Lung (tissue), 12 donors: ENCODE results near the gene MSH5. TPM values are rescaled to one million over a fixed set of nuclear protein-coding genes. Genes with fewer than 3 reads are reported as not detected.

Experiments
- ATAC-seq: fragments of 200-7000 bp; cut with Tn5 transposase; one replicate; pipeline ENCODE4 v1.9.1; 2020; ENCODE audit warnings: moderate number of reproducible peaks; ENCODE audit not compliant: insufficient read depth, low FRiP score
- DNase-seq, 3 donors: peaks; one replicate each; pipeline ENCODE4 v3.0.0-alpha.2; 2013 to 2017
- H3K27ac ChIP-seq, 2 donors: one replicate each; pipeline ENCODE4 v1.5.1; 2013; ENCODE audit warnings: mild to moderate bottlenecking in 2 of 2, moderate library complexity in 2 of 2, control low read depth in 1 of 2, inconsistent platforms in 1 of 2, low read depth in 1 of 2, low read length in 1 of 2
- H3K27me3 ChIP-seq, 3 donors: one replicate each; pipeline ENCODE4 v1.5.1; 2013; ENCODE audit warnings: low read length in 2 of 3; ENCODE audit not compliant: control insufficient read depth in 3 of 3, insufficient read depth in 3 of 3
- H3K36me3 ChIP-seq, 4 donors: one replicate each; pipeline ENCODE4 v1.5.1; 2013; ENCODE audit warnings: low read length in 4 of 4, mild to moderate bottlenecking in 1 of 4, moderate library complexity in 1 of 4; ENCODE audit not compliant: control insufficient read depth in 4 of 4, insufficient read depth in 4 of 4
- H3K4me1 ChIP-seq, 5 donors: one replicate each; pipeline ENCODE4 v1.5.1; 2013; ENCODE audit warnings: low read length in 5 of 5, mild to moderate bottlenecking in 2 of 5, moderate library complexity in 1 of 5; ENCODE audit not compliant: control insufficient read depth in 5 of 5, insufficient read depth in 5 of 5
- H3K4me3 ChIP-seq: one replicate; pipeline ENCODE4 v1.5.1; 2013; ENCODE audit warnings: mild to moderate bottlenecking, control low read depth, moderate library complexity
- H3K9ac ChIP-seq, 2 donors: one replicate each; pipeline ENCODE4 v1.5.1; 2013; ENCODE audit warnings: low read length in 2 of 2, control low read depth in 1 of 2; ENCODE audit not compliant: insufficient read depth in 1 of 2
- H3K9me3 ChIP-seq, 4 donors: one replicate each; pipeline ENCODE4 v1.5.1; 2013; ENCODE audit warnings: low read length in 3 of 4, mild to moderate bottlenecking in 1 of 4, moderate library complexity in 1 of 4; ENCODE audit not compliant: control insufficient read depth in 4 of 4, insufficient read depth in 3 of 4
- WGBS, 2 donors: extraction: QIAGEN DNeasy Blood & Tissue Kit; methylation state at CpG; one replicate each; pipeline ENCODE4 v1.1.7; 2013; 5-methylcytosine and 5-hydroxymethylcytosine counted together
- polyA plus RNA-seq, 2 donors: library from polyadenylated mRNA; stranded (reverse); fragments of 200-250 nt; gene quantifications; one replicate each; pipeline ENCODE4 v1.2.1, GENCODE V29; 2013
- total RNA-seq, 2 donors: library from RNA; depleted of rRNA in 1 of 2; stranded (reverse); fragments of >200 nt in 1 of 2; gene quantifications; one replicate each; pipeline ENCODE4 v1.2.1, GENCODE V29; 2014 to 2021
- TF ChIP-seq, protein P1 (sequence below): IDR thresholded peaks from 2 replicates; pipeline ENCODE4 v1.5.1; 2012; ENCODE audit warnings: mild to moderate bottlenecking; ENCODE audit errors: control extremely low read depth, extremely low read depth
- donor health status: control.
- donor health status: control.
- donor health status: Bipolar disorder and iron deficiency.
- donor health status: healthy.
- donor health status: DM: yes; HTN: yes; CAD: no.

The MSH5 gene
- total and polyA plus RNA-seq, 4 donors = 4.5 to 17.8 (median 13.4) TPM

DNA sequence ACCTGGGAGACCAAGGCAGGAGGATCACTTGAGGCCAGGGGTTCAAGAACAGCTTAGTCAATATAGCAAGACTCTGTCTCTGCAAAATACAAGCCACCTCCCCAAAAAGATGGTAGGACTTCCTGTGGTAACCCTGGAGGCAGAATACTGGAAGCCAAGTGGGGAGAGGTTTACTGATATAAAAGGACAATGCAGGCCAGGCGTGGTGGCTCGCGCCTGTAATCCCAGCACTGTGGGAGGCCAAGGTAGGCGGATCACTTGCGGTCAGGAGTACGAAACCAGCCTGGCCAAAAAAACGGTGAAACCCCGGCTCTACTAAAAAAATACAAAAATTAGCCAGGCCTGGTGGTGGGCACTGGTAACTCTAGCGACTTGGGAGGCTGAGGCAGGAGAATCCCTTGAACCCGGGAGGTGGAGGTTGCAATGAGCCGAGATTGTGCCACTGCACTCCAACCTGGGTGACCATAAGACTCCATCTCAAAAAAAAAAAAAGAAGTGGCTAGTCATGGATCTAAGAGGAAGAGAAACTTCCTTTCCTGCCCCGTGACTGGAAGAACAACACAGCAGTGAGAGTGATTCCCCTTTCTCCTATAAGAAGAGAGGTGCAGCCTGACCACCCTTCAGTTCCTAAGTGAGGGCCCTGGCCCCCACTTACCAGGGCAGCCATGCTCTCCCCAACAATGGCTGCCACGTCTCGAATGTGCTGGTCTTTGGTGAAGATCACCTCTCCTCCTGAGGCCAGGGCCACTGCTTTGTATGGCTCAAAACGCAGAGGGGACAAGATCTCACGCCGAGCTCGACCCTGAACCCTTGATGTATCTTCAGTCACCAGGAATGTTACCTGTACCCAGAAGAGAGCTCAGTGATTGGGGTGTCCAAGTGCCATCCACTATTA lies 28.8 kb downstream of the MSH5 start:
- Histone ChIP-seq H3K27ac (peak overlapping the region in 1 of 2 donors; percentile 34), H3K4me1 (peaks cover 0 to 6% (median 0%) of the 10 kb centered on the region in 5 donors), H3K27me3 (no peaks in the 10 kb centered on the region), H3K36me3 (no peaks in the 10 kb centered on the region), H3K9ac (no peak overlapping the region), H3K9me3 (peaks cover 0 to 2% (median 0%) of the 10 kb centered on the region in 4 donors), H3K4me3 (no peak overlapping the region)
- DNase-seq (no peak), ATAC-seq (no peak)
- 85 to 87% methylated on average over 18 of the region's 18 CpGs for WGBS, 2 donors
- TF ChIP-seq, protein P1, sequence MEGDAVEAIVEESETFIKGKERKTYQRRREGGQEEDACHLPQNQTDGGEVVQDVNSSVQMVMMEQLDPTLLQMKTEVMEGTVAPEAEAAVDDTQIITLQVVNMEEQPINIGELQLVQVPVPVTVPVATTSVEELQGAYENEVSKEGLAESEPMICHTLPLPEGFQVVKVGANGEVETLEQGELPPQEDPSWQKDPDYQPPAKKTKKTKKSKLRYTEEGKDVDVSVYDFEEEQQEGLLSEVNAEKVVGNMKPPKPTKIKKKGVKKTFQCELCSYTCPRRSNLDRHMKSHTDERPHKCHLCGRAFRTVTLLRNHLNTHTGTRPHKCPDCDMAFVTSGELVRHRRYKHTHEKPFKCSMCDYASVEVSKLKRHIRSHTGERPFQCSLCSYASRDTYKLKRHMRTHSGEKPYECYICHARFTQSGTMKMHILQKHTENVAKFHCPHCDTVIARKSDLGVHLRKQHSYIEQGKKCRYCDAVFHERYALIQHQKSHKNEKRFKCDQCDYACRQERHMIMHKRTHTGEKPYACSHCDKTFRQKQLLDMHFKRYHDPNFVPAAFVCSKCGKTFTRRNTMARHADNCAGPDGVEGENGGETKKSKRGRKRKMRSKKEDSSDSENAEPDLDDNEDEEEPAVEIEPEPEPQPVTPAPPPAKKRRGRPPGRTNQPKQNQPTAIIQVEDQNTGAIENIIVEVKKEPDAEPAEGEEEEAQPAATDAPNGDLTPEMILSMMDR = no peak

DNA sequence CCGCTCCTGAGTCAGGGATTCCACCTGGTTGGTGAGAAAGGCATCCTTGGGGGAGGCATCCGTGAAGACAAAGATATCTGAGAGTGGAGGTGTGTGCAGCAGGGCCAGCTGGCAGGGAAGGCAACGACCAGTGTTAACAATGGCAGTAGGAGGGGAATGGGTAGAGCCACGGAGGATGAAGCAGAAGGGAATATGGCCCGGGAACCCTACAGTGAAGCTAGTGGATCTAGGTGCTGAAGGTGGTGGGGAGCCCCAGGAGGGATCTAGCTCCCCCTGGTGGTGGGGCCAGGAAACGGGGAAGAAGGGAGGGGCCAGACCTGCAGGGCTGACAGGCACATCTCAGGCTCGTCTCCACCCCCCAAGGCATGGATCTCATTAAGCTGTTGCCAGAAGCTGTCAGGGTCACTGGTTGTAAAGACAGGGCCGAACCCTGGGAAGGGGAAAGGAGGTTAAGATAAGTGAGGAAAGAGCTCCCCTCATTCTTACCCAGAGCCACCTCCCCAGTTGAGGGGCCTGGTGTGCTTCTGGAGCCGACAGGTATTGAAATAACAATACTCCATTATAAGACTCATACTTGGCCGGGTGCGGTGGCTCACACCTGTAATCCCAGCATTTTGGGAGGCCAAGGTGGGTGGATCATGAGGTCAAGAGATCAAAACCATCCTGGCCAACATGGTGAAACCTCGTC lies 30.0 kb downstream of the MSH5 start:
- TF ChIP-seq, protein P1 = peak; percentile 63
- H3K4me1 ChIP-seq = peaks cover 0 to 6% (median 0%) of the 10 kb centered on the region in 5 donors
- H3K36me3 ChIP-seq = no peaks in the 10 kb centered on the region
- peaks cover 0 to 2% (median 0%) of the 10 kb centered on the region in 4 donors for H3K9me3 ChIP-seq
- no peak overlapping the region for H3K4me3 ChIP-seq
- H3K27me3 ChIP-seq = no peaks in the 10 kb centered on the region
- WGBS, 2 donors = 58% methylated on average over 12 of the region's 12 CpGs
- H3K9ac ChIP-seq = no peak overlapping the region
- H3K27ac ChIP-seq = no peak overlapping the region
- ATAC-seq = peak; percentile 90
- DNase-seq = peak in 1 of 3 donors; percentile 35

DNA sequence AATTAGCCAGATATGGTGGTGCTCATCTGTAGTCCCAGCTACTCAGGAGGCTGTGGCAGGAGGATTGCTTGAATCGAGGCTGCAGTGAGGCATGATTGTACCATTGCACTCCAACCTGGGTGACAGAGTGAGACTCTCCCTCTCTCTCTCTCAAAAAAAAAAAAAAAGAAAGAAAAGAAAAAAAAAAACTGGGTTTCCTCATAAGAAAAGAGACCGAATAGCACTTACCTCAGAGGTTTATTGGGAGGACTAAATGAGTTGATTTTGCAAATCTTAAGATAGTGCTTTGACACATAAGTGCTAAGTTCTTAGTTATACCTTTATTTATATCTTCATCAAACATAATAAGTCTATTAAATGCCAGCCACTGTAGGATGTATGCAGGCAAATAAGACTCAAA lies 31.1 kb downstream of the MSH5 start:
- Histone ChIP-seq H3K27me3 (no peaks in the 10 kb centered on the region), H3K4me1 (peaks cover 0 to 6% (median 0%) of the 10 kb centered on the region in 5 donors)

More for the DNA sequence above, 31.1 kb downstream of the MSH5 start:
- DNase-seq = no peak
- Histone ChIP-seq H3K36me3 (no peaks in the 10 kb centered on the region), H3K27ac (no peak overlapping the region), H3K4me3 (no peak overlapping the region), H3K9me3 (peaks cover 0 to 2% (median 0%) of the 10 kb centered on the region in 4 donors), H3K9ac (no peak overlapping the region)
- 80 to 84% methylated on average over 2 of the region's 2 CpGs for WGBS, 2 donors
- TF ChIP-seq, protein P1 = no peak
- no peak for ATAC-seq
